ENCODE results near the gene PPM1H.

- TF ChIP-seq MAX (IDR thresholded peaks at IDR 0.05; ENCODE audit: low read depth, low read length) (no peak), MYC (IDR thresholded peaks at IDR 0.05; ENCODE audit: low read depth, low read length) (no peak)
Observed at GRCh38 chr12:62629413-62629812, 305.5 kb downstream of the PPM1H start.
